HG03354 (cell line): ENCODE measurements around the gene MROH7.

ENCODE experiments used
- ATAC-seq: cut with Tn5 transposase; IDR thresholded peaks from one replicate; pipeline ENCODE4 v1.9.1; 2021; ENCODE audit warnings: mild to moderate bottlenecking; ENCODE audit not compliant: unreplicated experiment, poor library complexity, severe bottlenecking

Gene MROH7

DNA sequence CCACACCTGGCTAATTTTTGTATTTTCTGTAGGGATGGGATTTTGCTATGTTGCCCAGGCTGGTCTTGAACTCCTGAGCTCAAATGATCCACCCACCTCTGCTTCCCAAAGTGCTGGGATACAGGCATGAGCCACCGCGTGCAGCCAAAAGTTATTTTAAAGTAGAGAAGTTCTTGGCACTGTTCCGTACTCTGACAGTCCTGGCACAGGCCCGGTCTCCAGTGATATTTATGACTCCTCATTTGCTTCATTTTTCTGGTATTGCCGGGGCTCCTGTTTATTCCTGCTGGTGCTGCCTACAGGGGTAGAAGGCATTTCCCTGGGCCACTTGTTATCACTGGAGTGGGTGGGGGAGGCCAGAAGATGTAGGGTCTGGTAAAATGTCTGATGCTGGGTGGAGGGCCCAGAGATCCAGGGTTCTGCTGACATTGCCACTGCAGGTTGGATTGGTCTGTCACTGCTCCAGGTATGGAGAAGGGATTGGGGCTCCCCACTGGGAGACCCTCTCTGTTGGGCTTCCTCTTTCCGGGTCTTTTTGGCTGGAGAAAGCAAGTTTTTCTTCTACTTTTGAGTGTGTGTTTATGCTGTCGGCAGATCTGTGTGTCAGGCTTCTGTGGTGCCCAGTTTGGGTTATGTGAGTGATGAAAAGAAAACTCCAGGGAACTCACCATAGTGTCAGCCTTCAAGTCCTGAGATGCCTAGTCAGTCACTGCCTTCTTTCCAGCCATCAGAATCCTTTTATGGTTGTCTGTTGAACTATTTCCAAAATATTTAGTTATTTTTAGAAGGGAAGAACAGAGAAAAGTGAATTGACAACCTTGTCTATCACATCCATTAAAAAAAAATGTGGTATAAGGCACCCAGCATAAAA is 4.5 kb downstream of the MROH7 start:
- no peak for ATAC-seq

DNA sequence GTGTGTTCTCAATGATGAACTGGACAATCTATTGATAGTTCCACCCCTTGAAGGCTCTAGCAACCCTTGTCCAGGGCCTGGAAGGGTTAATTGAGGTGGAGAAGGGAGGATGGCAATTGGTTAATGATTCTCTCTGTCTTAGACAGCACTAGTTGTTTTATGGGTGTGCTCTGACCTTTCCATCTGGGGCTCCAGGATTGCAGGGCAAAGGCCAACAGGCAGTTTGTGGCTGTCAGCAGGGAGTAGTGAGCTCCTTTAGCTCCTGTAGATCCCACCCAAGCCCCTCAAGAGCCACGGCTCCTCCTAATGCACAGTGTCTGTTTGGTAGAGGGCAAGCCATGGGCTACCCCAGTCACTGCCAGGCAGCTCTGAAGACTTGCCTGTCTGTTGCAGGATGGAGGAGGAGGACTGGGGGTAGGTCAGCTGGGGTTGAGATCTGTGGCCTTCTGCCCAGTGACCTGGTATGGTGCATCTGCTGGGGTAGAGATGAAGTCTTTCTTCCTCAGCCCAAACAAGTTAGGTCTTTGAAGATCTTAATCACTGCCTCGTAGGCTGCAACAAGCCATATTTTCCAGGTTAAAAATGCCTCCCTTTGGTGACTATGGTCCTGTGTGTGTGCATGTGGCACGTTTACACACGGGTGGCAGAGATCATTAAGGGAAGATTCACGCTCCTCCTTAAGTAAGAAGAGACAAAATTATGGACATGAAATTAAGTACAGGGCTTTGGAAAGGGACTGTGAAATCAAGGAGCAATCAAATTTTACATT is 7.7 kb downstream of the MROH7 start:
- ATAC-seq, result no peak

DNA sequence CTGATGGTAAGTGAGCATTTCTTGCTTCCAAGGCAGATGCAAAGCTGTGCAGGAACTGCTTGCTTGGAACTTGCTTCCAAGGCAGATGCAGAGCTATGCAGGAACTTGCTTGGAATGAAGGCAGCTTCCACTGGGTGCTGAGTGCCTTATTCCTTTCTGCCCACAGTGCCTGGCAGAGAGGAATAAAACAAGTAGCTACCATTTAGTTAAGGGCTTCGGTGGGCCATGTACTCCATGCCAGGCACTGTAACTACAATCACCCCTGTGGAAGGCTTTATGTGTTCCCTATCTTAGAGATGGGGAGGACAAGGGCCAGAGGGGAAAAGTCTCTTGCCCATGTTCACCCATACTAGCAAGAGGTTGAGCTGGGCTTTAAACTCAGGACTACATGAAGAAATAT is 8.3 kb downstream of the MROH7 start:
- ATAC-seq, result no peak

DNA sequence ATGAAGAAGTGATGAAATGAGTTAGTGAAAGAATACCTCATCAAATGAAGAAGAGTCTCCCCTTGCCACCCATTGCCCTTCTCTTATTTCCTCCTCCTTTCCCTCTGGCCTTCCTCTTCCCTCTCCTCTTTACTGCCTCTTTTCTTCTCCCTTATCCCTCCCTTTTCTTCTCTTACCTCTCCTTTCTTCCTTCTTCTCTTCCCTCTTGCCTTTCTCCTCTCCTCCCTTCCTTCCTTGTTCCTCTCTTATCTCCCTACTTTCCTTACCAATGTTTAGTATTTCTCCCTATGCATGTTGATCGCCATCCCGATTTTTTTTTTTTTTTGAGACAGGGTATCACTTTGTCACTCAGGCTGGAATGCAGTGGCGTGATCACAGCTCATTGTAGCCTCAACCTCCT is 8.8 kb downstream of the MROH7 start:
- no peak for ATAC-seq

DNA sequence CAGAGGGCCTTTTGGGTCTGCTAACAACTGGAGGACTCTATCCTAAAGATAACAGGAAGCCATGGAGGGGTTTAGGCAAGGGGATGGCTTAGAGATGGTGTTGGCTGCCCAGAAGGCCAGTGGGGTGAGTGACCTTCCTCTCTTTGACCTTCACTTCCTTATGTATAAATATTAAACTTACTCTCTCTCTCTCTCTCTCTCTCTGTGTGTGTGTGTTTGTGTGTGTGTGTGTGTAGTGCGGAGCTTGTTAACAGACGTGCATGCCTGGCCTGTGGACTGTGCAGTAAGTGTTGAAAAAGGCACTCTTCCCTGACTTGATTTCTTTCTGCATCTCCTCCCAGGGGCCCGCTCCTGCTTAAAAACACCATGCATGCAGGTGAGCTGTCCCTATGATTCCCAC is 10.0 kb downstream of the MROH7 start:
- ATAC-seq, result no peak

DNA sequence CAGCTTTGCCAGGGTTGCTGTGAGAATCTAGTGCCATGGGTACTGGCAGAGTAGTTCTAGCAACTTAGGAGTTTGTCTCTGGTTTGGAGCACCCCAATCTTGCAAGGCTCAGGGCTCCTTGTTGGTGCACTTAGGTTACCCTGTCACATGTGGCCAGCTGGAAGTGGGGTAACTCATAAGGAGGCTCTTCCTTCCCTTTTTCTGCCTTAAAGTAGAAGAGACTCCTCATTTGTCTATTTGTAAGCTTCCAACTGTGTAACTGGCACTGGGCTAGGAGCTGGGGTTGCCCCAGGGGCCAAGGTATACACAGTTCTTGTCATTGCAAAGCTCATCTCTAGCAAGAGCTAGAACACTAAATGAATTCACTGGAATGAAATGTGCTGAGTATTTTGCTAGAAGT is 10.6 kb downstream of the MROH7 start:
- ATAC-seq, result no peak

DNA sequence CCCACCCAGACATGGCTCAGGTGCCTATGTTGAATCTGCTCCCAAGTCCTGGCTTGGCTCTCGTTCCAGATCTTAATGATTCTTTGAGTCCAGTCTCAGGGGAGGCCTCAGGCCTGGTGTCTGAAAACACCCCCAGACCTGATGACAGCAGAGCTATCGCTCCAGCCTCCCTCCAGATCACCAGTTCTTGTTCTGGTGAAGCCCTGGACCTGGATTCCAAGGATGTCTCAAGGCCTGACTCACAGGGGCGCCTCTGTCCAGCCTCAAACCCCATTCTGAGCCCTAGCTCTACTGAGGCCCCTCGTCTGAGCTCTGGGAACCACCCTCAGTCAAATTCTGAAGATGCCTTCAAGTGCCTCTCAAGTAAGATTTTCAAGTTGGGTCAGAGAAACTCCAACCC is 11.4 kb downstream of the MROH7 start:
- no peak for ATAC-seq

DNA sequence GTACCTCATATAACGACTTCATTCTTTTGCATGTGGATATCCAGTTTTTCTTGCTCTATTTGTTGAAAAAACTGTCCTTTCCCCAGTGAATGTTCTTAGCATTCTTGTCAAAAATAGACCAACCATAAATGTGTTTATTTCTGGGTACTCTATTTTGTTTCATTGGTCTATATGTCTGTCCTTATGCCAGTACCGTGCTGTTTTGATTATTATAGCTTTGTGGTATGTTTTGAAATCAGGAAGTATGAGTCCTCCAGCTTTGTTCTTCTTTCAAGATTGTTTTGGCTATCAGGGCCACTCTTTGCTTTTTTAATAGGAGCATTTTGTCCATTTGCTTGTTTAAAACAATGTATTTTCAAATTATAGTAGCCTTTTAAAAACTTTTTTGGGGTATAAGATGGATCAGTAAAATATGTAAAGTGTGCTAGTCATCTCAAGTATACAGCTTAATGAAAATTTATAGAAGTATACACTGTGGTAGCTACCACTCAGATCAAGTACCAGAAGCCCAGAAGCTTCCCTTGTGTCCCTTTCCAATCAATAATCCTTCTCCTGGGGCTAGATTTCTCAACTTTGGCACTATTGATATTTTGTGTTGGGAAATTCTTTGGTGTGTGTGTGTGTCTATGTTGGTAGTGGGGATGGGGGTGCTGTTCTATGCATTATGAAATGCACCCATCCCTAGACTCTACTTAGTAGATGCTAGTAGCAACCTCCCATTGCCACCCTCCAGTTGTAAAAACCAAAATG is 16.8 kb downstream of the MROH7 start:
- no peak for ATAC-seq

DNA sequence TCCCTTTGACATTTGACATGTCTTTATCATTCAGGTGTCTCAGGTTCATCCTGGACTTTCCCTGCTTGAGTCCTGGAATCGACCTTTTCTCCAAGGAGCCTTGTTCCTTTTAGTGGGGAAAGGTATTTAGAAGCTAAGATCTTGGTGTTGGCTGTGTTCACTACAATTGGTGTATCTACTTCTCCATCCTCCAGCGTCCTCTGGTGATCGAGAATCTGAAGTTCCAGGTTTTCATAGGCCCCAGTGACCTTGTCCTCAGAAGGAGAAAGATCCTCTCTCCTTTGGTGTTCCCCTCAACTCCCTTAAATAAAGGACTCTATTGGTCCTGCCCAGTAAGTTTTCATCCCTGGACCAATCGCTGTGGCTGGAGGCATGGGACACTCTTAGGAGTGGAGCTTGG is 22.1 kb downstream of the MROH7 start:
- ATAC-seq, result no peak

DNA sequence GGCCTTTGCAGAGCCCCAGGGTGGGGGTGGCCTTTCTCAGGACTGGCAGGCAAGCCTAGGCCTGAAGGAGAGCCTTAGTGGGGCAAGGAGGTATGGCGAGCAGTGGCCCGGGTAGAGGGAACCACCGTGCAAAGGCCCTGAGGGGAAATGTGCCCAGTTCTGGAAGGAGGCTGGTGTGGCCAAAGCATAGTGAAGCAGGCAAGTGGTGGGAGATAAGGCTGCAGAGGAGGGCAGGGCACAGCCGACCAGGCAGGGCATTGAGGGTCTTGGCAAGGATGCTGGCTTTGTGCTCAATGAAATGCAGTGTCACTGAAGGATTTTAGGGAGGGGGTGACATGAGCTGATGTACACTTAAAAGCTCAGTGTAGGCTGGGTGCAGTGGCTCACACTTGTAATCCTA is 22.8 kb downstream of the MROH7 start:
- ATAC-seq, result no peak

DNA sequence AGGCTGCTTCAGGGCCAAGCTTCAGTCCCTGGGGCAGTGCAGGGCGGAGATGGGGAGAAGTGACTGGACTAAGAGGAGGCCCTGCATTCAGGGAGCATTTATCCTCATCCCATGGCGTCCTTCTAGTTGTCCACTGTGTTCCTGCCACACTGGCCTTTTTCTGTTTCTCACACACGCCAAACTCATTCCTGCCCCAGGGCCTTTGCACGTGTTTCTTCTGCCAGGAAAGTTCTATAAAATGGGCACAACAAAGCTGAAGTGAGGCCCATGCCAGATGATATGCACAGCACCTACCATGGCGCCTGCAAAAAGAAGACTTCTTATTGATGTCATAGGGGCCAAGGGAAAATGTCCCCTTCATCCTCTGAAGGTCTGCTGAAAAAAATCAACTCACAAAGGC is 24.3 kb downstream of the MROH7 start:
- no peak for ATAC-seq

DNA sequence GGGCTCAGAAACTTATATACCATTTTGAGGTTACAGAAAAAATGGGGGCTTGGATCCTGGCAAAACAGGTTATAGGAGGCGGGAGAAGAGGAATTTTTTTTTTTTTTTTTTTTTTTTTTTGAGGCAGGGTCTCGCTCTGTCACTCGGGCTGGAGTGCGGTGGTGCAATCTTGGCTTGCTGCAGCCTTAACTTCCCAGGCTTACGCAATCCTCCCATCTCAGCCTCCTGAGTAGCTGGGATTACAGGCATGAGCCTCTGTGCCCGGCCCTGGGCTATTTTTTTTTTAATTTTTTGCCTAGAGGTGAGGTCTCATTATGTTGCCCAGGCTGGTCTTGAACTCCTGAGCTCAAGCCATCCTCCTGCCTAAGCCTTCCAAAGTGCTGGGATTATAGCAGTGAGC is 24.7 kb downstream of the MROH7 start:
- no peak for ATAC-seq

DNA sequence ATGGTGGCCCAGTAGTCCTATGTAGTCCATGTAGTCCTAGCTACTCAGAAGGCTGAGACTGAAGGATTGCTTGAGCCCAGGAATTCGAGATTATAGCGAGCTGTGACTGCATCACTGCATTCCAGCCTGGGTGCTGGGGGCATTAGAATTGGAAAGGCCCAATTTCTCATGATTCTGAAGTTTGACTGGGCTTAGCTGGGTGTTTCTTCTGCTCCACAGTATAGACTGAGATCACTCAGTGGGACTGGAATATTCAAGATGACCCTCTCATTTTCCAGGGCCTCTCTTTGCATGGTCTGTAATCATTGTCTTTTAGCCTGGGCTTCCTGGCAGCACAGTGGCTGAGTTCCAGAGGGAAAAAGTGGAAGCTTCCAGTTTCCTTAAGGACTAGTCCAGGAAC is 26.2 kb downstream of the MROH7 start:
- no peak for ATAC-seq

DNA sequence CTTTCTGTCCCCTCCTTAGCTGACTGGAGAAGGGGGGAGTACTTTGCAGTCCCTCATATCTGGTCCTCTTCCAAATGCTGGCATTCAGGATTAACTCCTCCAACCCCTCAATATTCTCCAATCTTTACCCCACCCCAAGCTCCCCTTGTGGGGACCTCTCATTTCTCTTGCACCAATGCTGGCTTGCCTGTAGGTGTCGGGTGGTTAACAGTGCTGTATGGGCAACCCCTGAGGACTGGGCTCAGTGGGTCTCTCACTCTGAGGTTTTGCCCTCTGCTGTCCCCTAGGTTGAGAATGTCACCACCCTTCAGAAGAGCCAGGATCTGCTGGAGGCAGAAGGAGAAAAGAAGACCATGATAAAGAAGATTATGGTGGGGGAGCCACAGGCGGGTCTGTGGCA is 27.0 kb downstream of the MROH7 start:
- ATAC-seq, result no peak

DNA sequence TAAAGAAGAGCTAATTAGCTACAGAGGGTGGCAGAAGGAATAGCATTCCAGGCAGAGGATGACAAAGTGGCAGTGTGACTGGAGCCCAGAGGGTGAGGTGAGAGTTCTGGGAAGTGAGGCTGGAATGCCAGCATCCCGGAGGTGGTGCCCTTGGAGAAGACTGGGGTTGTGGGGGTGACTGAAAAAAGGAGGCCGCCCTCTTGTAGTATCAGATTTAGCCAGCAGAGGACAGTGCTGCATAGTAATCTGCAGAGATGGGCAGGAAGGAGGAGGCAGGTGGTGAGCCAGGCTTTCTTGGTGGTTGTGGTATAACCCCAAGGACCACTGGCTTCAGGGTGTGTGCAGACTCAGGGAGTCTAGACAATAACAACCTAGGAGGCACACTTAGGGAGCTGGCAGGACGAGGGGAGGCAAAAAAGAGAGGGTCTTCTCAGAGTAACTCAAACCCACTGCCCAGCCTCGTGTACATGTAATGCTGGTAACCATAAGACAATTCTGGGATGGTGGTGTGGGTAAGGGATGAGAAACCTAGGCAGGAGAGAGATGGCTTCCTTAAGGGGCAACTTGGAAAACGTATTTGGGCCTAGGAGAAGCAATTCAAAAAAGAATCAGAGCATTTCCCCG is 30.5 kb downstream of the MROH7 start:
- ATAC-seq, result peak; percentile 76

DNA sequence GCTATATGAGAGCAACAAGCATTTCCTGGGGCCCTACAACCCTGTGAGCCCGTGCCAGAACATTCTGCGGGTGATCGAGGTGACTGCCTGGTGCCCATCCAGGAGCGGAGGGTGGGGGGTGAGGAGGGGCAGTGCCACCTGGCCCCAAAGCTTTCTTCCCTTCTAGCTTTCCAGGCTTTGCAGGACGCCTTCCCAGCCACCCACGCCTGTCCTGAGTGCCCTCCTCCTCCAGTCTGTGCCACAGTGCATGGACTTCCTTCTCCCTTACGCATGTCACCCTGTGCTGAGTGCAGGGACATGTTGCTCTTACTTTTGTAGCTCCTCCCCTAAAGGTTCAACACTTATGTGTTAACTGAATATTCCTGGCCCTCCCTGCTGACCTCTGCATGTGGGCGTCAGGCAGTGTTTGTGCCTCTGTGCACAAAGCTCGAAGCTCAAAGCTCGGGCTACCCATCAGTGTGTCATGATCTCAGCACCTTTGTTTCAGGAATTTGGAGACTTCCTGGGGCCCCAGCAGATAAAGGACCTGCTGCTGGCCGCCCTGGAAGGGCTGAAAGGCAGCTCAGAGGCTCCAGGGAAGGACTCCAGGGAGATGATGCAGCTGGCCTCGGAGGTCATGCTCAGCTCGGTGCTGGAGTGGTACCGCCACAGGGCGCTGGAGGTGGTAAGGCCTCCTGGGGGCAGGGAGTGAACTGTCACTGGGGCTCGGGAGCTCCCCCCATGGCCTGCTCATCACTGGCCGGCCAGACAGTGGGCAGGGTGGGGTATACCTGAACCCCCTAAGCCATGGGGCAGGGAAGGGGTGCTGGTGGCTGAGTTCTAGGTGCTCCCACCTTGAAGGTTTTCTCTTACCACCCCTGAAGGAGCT is 37.4 kb downstream of the MROH7 start:
- no peak for ATAC-seq

DNA sequence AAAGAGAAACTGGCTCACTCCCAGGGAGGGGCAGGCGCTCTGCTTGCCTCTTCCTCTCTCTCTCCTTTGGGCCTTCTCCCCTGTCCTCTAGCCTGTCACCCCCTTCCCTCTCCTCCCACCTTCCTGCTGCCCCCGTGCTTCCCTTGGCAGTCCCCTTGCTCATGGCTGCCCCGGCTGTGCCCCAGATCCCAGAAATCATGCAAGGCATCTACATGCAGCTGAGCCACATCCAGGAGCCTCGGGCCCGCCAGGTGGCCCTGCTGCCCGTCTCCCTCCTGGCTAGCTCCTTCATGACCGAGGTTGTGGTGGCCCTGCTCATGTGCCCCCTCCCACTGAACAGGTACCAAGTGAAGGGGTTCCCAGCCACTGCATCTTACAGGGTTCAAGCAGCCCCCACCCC is 38.1 kb downstream of the MROH7 start:
- ATAC-seq, result no peak

DNA sequence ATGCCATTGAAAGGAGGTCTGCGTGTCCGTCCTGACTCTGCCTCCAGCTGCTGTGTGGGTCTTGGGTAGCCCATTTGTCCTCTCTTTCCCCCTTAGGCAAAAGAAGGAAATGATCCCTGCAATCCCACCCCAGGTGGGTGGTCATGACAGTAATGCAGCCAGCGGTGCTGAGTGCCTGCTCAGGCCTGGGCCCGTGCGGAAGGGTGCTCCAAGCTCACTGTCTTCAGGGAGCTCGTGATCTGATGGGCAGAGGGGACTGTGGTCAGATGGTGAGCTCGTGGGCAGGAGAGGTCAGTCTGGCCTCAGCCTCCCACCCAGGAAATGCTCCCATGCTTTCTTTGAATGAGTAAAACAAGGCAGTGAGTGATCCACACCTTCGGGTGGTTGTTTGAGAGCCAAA is 38.8 kb downstream of the MROH7 start:
- no peak for ATAC-seq

DNA sequence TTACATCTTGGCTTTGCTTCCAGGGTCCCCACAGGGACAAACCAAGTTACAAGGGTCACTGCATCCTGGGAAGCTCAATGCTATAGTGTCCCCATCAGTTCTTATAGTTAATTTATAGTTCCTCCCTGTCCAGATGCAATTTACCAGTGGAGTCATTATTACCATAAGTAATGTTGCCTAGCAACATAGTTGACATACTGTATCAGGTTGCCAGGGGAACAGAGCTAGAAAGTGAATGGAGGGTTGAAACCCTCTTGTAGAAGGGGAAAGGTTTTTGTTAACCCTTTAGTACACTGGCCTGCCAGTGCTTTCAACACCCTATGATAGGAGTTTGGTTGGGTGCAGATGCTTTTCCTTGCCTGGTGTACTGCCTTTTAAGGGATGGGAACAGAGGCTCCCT is 39.8 kb downstream of the MROH7 start:
- ATAC-seq, result no peak
